Left cardiac atrium (tissue), 4 donors: Measurements from ENCODE around the gene EVX2. TPM values are rescaled to one million over a fixed set of nuclear protein-coding genes. Genes with fewer than 3 reads are reported as not detected.

Experiments used
- ATAC-seq, 2 donors: fragments of 200-7000 bp; cut with Tn5 transposase; one replicate each; pipeline ENCODE4 v1.9.1; 2020; ENCODE audit warnings: mild to moderate bottlenecking in 2 of 2, moderate library complexity in 2 of 2
- DNase-seq: peaks from one replicate; pipeline ENCODE4 v3.0.0-alpha.2; 2020
- intact Hi-C, 2 donors: fragments of 100-400 bp; cut with DNase I; formaldehyde crosslinking; loops; one replicate each; pipeline versions ENCODE4 v1.14.1 to v1.15.1; 2022 to 2023
- total RNA-seq, 2 donors: library from RNA; stranded (reverse); fragmentation: NEBNext Ultra II Directional; extraction: Animal tissue kit (Norgen Biotek cat#: 25700); gene quantifications; one replicate each; pipeline ENCODE4 v1.2.1, GENCODE V29; 2021
- donor health status: DM: no; HTN: yes; CAD: no.
- donor health status: DM: no; HTN: yes; CAD: no; lungs with severe emphysema.
- donor health status: DM: yes; HTN: yes; CAD: no.
- donor health status: Dilated cardiomyopathy.

Gene EVX2
- total RNA-seq, 2 donors from 2014 or later = not detected

- intact Hi-C loops = no loop called here
- no peak for DNase-seq
- ATAC-seq = no peak
These were observed 5.0 kb downstream of the EVX2 start for GRCh38 chr2:176078541-176079284.

GRCh38 chr2:176076796-176077195, 7.0 kb downstream of the EVX2 start:
- no peak for DNase-seq
- intact Hi-C loops = no loop called here
- no peak for ATAC-seq

- intact Hi-C loops = no loop called here
- ATAC-seq = no peak
- DNase-seq = no peak
These were observed 7.7 kb downstream of the EVX2 start for GRCh38 chr2:176076063-176076462.

GRCh38 chr2:176075481-176075880, 8.3 kb downstream of the EVX2 start:
- no peak for ATAC-seq
- intact Hi-C loops = no loop called here
- DNase-seq = no peak

- no peak for ATAC-seq
- no peak for DNase-seq
- intact Hi-C loops = no loop called here
These were observed 8.8 kb downstream of the EVX2 start for GRCh38 chr2:176074919-176075425.

- DNase-seq (no peak), ATAC-seq (no peak)
- intact Hi-C loops = no loop called here
These were observed 10.5 kb downstream of the EVX2 start for GRCh38 chr2:176072951-176073904.

GRCh38 chr2:176072292-176072669, 11.5 kb downstream of the EVX2 start:
- DNase-seq = no peak
- intact Hi-C loops = no loop called here
- no peak for ATAC-seq

- intact Hi-C loops = no loop called here
- DNase-seq (no peak), ATAC-seq (no peak)
These were observed 12.2 kb downstream of the EVX2 start for GRCh38 chr2:176071330-176072291.

- ATAC-seq (no peak), DNase-seq (no peak)
- intact Hi-C loops = no loop called here
These were observed 15.3 kb downstream of the EVX2 start for GRCh38 chr2:176068419-176068832.

- intact Hi-C loops = no loop called here
- DNase-seq (no peak), ATAC-seq (peak in 1 of 2 donors; percentile 38)
These were observed 16.0 kb downstream of the EVX2 start for GRCh38 chr2:176067589-176068418.

GRCh38 chr2:176066645-176067588, 16.8 kb downstream of the EVX2 start:
- DNase-seq (no peak), ATAC-seq (no peak)
- intact Hi-C loops = no loop called here

- no peak for ATAC-seq
- intact Hi-C loops = no loop called here
- no peak for DNase-seq
These were observed 19.8 kb downstream of the EVX2 start for GRCh38 chr2:176063958-176064357.

GRCh38 chr2:176056406-176056805, 27.4 kb downstream of the EVX2 start:
- intact Hi-C loops = no loop called here
- DNase-seq = no peak
- ATAC-seq = no peak

- no peak for ATAC-seq
- intact Hi-C loops = no loop called here
These were observed 44.4 kb downstream of the EVX2 start for GRCh38 chr2:176039375-176039774.

GRCh38 chr2:176038694-176039093, 45.1 kb downstream of the EVX2 start:
- DNase-seq = no peak
- ATAC-seq = no peak
- intact Hi-C loops = no loop called here

More at GRCh38 chr2:176039375-176039774, 44.4 kb downstream of the EVX2 start:
- DNase-seq = no peak

- intact Hi-C loops = no loop called here
- DNase-seq (no peak), ATAC-seq (peak; percentile 94 to 95)
These were observed 48.6 kb downstream of the EVX2 start for GRCh38 chr2:176035013-176035691.

- no peak for ATAC-seq
- intact Hi-C loops = no loop called here
- DNase-seq = no peak
These were observed 56.0 kb downstream of the EVX2 start for GRCh38 chr2:176027806-176028205.
